ENCODE data around the gene ZNF783. TPM values are rescaled to one million over a fixed set of nuclear protein-coding genes. Genes with fewer than 3 reads are reported as not detected.

The ZNF783 gene
- total RNA-seq: 4.9 and 10.8 TPM in 2 replicates

DNA sequence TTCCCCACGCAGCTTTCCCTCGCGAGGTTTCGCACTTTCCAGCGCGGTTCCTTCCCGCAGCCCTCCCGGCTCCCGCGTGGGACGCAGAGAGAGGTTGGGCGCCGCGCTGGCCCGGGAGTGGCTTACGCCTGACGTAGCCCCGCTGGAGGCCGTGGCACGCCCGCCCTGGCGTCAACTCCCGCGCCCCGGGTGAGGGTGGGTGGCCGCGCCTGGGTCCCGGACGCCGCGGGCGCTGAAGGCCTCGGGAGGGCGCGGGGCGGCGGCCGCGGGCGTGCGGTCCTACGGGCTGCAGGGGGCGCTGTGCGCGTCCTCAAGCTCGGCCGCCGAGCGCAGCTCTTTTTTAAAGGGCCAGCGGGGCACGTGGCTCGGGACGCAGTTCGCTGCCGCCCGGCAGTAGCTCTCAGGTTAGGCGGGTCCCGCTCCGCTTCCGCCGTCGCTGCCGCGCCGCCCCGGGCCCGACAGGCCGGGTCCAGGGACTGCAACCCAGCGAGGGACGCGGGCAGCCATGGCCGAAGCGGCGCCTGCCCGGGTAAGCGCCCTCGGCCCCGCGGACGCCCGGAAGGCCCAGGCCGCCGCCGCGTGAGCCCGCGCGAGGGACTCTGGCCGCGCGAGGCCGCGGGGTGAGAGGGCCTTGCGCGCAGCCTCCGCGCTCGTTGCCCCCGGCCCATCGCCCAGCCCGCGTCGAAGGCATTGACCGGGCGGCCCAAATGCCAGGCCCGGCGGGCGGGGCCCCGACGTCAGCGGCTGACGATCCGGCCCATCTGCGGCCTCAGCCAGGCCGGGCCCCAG is at the start of gene ZNF783:
TSS of gene ZNF783 (plus strand) at position 368 of the 789 bp plus-strand sequence. CDS start at position 506, 138 bp downstream.

DNA sequence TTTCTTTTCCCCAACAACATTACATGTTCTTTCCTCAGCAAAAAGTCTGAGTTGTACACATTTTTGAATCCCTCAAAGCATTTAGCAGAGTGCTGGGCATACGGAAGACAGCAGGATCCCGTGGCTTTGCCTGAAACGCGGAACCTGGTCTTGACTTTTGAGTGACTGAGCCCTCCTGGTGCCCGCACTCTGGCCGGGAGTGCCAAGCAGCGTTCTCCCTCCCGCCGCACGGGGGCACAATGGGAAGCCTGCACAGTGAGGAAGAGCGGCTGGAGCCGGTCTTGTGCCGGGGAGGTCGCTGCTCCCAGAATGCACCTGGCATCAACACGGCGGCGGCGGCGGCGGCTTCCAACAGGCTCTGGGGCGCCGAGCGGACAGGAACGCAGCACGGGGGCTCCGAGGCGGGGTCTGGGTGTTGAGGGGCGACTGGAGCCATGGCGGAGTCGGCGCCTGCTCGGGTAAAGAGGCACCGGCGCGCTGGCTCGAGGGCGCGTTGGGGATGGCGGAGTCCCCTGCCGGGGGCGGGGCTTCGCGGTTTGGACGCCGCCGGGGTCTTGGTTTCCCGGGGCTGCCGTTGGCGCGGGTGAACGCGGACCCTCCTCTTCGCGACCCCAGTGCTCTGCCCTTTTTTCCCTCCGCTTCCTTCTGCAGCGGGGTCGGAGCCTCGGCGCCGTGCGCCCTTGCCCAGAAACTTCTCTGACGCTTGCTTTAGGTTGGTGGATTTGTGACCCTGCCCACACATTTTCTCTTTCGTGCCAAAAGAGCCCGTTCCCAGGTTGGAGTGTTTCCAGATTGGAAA is 22.5 kb upstream of the ZNF783 start, which contains the start of gene ZNF212:
TSS of gene ZNF212 (plus strand) at position 307 of the 799 bp plus-strand sequence. CDS start at position 435, 128 bp downstream.

Other genes starting within 250 kb of the ZNF783 start
- gene PDIA4, start 233.7 kb upstream of the ZNF783 start, total RNA-seq: 289 and 307 TPM in 2 replicates
- gene ZNF786, start 171.5 kb upstream of the ZNF783 start, total RNA-seq: 2.9 and 3.6 TPM in 2 replicates
- 2.7 and 4.1 TPM in 2 replicates for gene ZNF425, start 135.9 kb upstream of the ZNF783 start, total RNA-seq
- gene ZNF398, start 114.7 kb upstream of the ZNF783 start, total RNA-seq: 6.3 and 16.5 TPM in 2 replicates
- 18.2 and 20.1 TPM in 2 replicates for gene ZNF282, start 66.7 kb upstream of the ZNF783 start, total RNA-seq
- gene ZNF212, start 22.5 kb upstream of the ZNF783 start, total RNA-seq: 3.1 and 3.8 TPM in 2 replicates
- 11.7 and 12.6 TPM in 2 replicates for gene ZNF777, start 198.9 kb downstream of the ZNF783 start, total RNA-seq
- gene ZNF746, start 235.6 kb downstream of the ZNF783 start, total RNA-seq: 13.5 and 17.0 TPM in 2 replicates